Germinal center (tissue), 1 donor: Measurements from ENCODE around the gene TOP2B.

Experiments
- DNase-seq: peaks from one replicate; pipeline ENCODE4 v3.0.0; 2012; ENCODE audit warnings: mixed read lengths, low spot score

Gene TOP2B

GRCh38 chr3:25611193-25611592 is 53.5 kb downstream of the TOP2B start:
- no peak for DNase-seq

- no peak for DNase-seq
Observed at GRCh38 chr3:25610779-25611178, 53.9 kb downstream of the TOP2B start.

GRCh38 chr3:25610167-25610566 is 54.5 kb downstream of the TOP2B start:
- DNase-seq, result no peak

- DNase-seq, result no peak
Observed at GRCh38 chr3:25604107-25604805, 60.5 kb downstream of the TOP2B start.

- DNase-seq, result no peak
Observed at GRCh38 chr3:25603703-25604102, 61.0 kb downstream of the TOP2B start.

GRCh38 chr3:25597535-25598101 is 67.1 kb downstream of the TOP2B start:
- no peak for DNase-seq

GRCh38 chr3:25594007-25594502 is 70.7 kb downstream of the TOP2B start:
- DNase-seq, result peak; percentile 24

- no peak for DNase-seq
Observed at GRCh38 chr3:25593001-25593400, 71.7 kb downstream of the TOP2B start.

- DNase-seq, result no peak
Observed at GRCh38 chr3:25592510-25592968, 72.2 kb downstream of the TOP2B start.

GRCh38 chr3:25589783-25590258 is 74.9 kb downstream of the TOP2B start:
- DNase-seq, result no peak

- no peak for DNase-seq
Observed at GRCh38 chr3:25589104-25589782, 75.5 kb downstream of the TOP2B start.

GRCh38 chr3:25588441-25589103 is 76.1 kb downstream of the TOP2B start:
- DNase-seq, result no peak

- DNase-seq, result no peak
Observed at GRCh38 chr3:25587975-25588374, 76.7 kb downstream of the TOP2B start.

- no peak for DNase-seq
Observed at GRCh38 chr3:25587526-25587925, 77.2 kb downstream of the TOP2B start.

GRCh38 chr3:25587094-25587493 is 77.6 kb downstream of the TOP2B start:
- no peak for DNase-seq

- no peak for DNase-seq
Observed at GRCh38 chr3:25586553-25586952, 78.2 kb downstream of the TOP2B start.

GRCh38 chr3:25586167-25586505 is 78.6 kb downstream of the TOP2B start:
- no peak for DNase-seq

GRCh38 chr3:25585361-25586166 is 79.1 kb downstream of the TOP2B start:
- DNase-seq, result no peak

GRCh38 chr3:25584011-25584789 is 80.5 kb downstream of the TOP2B start:
- DNase-seq, result no peak

- no peak for DNase-seq
Observed at GRCh38 chr3:25583343-25583742, 81.4 kb downstream of the TOP2B start.

- no peak for DNase-seq
Observed at GRCh38 chr3:25582242-25582641, 82.5 kb downstream of the TOP2B start.
